GM19395 (cell line): ENCODE measurements around the gene OR13C2.
A peak's percentile ranks its signal among the peaks of the same experiment; 100 is the strongest.
"Not testable (repeated sequence)": the region's sequence is repeated elsewhere in the genome, so short reads cannot be mapped to it uniquely, and the experiment has no call there.

Source experiments
- ATAC-seq: cut with Tn5 transposase; IDR thresholded peaks from one replicate; pipeline ENCODE4 v1.9.1; 2021; ENCODE audit warnings: mild to moderate bottlenecking, moderate library complexity; ENCODE audit not compliant: unreplicated experiment

OR13C2 gene, protein sequence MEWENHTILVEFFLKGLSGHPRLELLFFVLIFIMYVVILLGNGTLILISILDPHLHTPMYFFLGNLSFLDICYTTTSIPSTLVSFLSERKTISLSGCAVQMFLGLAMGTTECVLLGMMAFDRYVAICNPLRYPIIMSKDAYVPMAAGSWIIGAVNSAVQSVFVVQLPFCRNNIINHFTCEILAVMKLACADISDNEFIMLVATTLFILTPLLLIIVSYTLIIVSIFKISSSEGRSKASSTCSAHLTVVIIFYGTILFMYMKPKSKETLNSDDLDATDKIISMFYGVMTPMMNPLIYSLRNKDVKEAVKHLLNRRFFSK

GRCh38 chr9:104605527-104605926 lies at the start of gene OR13C2:
Gene OR13C2 (minus strand): TSS chr9:104605627. CDS start chr9:104605627, 0 bp downstream.
- ATAC-seq, result not testable (repeated sequence)

- ATAC-seq, result no peak
These were observed 30.0 kb upstream of the OR13C2 start for GRCh38 chr9:104635456-104635855.

- ATAC-seq, result no peak
These were observed 28.6 kb upstream of the OR13C2 start for GRCh38 chr9:104633976-104634520.

DNA sequence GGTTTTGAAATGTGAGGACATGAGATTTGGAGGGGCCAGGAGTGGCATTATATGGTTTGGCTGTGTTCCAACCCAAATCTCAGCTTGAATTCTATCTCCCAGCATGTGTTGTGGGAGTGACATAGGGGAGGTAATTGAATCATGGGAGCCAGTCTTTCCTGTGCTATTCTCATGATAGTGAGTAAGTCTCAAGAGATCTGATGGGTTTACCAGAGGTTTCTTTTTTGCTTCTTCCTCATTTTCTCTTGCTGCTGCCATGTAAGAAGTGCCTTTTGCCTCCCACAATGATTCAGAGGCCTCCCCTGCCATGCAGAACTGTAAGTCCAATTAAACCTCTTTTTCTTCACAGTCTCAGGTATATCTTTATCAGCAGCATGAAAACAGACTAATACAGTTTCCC lies 20.5 kb upstream of the OR13C2 start:
- ATAC-seq, result not testable (repeated sequence)

GRCh38 chr9:104618104-104618503 lies 12.7 kb upstream of the OR13C2 start, which contains the start of gene OR13C9:
Gene OR13C9 (minus strand): TSS chr9:104618204. CDS start chr9:104618204, 0 bp downstream.
- ATAC-seq, result no peak

DNA sequence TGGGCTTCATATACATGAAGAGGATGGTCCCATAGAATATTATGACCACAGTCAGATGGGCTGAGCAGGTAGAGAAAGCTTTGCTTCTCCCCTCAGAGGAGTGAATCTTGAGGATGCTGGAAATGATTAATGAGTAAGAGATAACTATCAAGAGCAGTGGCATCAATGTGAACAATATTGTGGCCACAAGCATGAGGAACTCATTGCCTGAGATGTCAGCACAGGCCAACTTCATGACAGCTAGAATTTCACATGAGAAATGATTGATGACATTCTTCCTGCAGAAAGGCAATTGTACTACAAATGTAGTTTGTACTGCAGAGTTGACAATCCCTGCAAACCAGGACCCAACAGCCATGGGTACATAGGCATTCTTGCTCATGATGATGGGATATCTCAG lies 12.0 kb upstream of the OR13C2 start:
- no peak for ATAC-seq

GRCh38 chr9:104611213-104611612 lies 5.8 kb upstream of the OR13C2 start:
- no peak for ATAC-seq

GRCh38 chr9:104608336-104608735 lies 2.9 kb upstream of the OR13C2 start:
- ATAC-seq, result no peak

DNA sequence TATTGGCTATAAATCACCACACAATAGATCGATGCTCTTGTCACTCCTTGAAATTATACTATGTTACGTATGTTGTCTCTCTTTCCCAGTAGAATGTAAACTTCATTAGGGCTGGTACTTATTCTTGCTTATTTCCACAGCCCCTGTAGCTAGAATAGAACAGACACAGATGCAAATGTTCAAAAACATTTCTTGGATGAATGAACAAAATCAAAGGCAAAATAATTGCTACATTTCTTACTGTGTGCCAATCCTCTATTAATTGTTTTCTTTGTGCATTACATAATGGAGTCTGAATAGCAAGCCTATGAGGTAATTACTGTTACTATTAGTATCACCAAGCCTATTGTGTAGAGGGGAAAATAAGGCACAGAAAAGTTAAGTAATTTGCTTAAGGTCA lies 725 bp upstream of the OR13C2 start:
- ATAC-seq, result no peak

GRCh38 chr9:104604801-104605200 lies 626 bp downstream of the OR13C2 start:
- peak; percentile 58 for ATAC-seq

- not testable (repeated sequence) for ATAC-seq
These were observed 6.1 kb downstream of the OR13C2 start, which contains the start of gene OR13C5 for GRCh38 chr9:104599313-104599712. Gene OR13C5 (minus strand): TSS chr9:104599413. CDS start chr9:104599413, 0 bp downstream.

- ATAC-seq, result not testable (repeated sequence)
These were observed 6.7 kb downstream of the OR13C2 start for GRCh38 chr9:104598749-104599148.

DNA sequence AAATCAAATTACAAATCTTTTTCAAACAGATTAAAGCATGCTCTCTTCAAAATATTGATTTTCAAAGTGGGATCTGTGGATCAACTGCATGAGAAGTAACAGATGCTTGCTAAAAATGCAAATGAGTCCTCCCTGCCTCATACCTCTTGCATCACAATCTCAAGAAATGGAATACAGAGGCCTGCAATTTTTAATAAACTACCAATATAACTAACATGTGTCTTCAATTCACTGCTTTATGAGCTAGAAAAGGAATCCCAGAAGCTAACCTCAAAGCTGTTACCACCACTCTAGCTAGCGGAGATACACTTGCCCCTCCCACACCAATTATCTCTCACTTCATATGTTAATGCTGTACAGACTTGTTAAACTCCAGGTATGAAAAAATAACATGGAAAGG lies 15.8 kb downstream of the OR13C2 start:
- no peak for ATAC-seq

GRCh38 chr9:104586496-104587180 lies 18.8 kb downstream of the OR13C2 start:
- no peak for ATAC-seq

DNA sequence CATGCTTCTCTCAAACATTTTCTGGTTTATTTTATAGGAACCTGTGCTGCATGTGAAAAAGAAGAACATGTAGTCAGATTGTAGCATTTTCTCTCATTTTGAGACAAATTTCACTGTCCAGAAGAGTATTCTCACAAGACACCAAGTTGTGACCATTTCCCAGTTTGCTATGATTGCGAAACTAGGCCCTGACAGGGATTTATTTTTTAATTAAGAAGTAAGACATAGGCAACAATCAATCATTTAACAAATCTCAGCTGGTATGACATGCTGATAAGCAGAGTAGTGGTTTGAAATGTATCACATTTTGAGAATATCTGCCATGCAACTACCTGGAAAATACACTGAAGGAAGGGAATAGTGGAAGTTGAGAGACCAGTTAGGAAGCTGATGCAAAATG lies 24.9 kb downstream of the OR13C2 start:
- ATAC-seq, result no peak

DNA sequence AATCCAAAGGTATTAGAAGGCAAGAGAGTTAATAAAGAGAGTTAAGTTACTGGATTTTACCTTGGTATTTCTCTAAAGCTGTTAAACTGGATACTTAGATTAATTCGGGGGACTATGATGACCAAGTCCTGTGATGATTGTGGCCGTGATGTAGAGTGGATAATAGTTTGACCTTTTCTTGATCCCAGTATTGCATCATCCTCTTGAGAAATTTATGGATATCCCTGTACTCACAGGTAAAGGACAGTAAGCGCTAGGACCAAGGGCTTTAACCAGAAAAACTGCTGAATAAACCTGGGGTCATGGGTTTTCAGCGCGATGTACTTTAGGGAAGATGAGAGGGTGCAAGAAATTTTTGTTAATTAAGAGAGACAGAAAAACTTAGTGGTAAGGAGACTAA lies 28.2 kb downstream of the OR13C2 start:
- ATAC-seq, result no peak

DNA sequence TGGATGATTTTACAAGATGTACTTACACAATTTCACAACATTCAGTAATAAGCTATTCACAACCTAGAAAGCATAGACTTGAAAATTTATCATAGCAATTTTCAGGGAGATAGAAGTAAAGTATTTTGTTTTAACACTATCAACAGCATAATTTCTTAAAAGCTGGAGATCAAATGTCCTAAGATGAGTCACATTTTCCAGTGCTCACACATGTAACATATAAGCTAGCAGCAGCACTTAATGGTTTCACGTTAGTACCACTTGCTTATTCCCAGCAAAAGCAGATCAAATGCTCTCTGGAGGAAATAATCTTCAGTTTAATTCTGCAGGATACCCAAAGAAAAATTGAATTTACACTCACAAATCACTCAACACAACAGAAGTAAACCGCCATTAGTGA lies 30.0 kb downstream of the OR13C2 start:
- ATAC-seq, result no peak

- no peak for ATAC-seq
These were observed 32.8 kb downstream of the OR13C2 start for GRCh38 chr9:104572612-104573011.

GRCh38 chr9:104568868-104569267 lies 36.6 kb downstream of the OR13C2 start, which contains the start of gene OR13C8:
Gene OR13C8 (plus strand): TSS chr9:104569168. CDS start chr9:104569168, 0 bp downstream.
- no peak for ATAC-seq

DNA sequence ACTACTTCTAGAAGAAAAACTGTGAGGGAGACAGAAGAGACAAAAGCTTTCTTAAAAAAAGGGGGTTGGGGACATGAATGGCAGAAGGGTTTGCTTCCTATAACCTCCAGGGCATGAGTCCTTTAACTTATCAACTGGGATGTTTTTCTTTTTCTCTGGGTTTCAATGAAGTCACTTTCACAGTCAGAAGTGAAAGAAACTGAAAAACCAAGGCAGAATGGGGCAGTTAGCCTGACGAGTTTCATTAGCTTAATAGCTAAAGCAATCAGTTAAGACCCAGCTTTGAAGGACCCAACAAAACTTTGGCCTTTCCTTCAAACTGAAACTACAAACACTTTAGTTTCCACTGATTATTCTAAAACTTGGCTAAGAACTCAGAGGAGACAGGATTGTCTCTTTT lies 41.1 kb downstream of the OR13C2 start:
- no peak for ATAC-seq

DNA sequence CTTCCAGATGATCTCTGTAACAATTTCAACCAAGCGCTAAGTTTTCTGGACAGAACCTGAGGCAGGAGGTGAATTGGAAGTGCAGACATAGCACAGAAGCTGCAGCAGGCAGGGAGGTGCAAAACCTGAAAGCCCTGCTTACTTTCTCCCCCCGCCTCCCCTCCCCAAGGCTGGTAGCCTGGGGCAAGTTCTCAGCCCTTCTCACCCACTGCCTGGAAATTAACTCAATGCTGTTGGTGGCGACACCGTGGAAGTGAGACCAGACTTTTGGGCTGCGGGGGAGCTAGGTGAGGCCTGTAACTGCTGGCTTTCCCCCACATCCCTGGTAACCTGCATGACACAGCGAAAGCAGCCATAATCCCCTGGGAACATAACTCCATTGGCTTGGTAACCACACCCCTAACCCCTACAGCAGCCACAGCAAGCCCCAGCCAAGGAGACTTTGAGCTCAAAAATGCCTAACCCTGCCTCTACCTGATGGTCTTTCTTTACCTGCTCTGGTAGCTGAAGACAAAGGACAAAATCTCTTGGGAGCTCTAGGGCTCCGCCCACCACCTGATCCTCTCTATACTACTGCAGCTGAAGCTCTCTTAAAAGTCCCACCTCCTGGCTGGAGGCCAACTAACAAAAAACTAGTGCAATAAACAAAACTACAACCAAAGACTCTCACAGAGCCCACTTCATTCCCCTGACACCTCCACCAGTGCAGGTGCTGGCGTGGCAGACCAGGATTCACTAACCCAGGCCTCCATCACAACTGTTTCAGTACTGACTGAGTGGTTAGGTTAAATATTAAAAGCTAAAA lies 48.4 kb downstream of the OR13C2 start:
- no peak for ATAC-seq
